Endodermal cell (in vitro differentiated cells): ENCODE measurements around the gene EXOC7. TPM values are rescaled to one million over a fixed set of nuclear protein-coding genes. Genes with fewer than 3 reads are reported as not detected.

Source experiments
- DNase-seq: peaks from one replicate; pipeline ENCODE4 v3.0.0-alpha.2; 2017
- H3K27ac ChIP-seq: 2 replicates; pipeline ENCODE4 v1.5.1; 2013; ENCODE audit warnings: mild to moderate bottlenecking, low read depth, low read length, moderate library complexity
- H3K27me3 ChIP-seq: 2 replicates; pipeline ENCODE4 v1.6.1; 2013; ENCODE audit warnings: mild to moderate bottlenecking, low read length, moderate library complexity; ENCODE audit not compliant: insufficient read depth, control insufficient read depth, poor library complexity, severe bottlenecking
- H3K36me3 ChIP-seq: 2 replicates; pipeline ENCODE4 v1.7.0; 2013; ENCODE audit warnings: mild to moderate bottlenecking, low read length, moderate library complexity; ENCODE audit not compliant: control insufficient read depth, insufficient read depth
- H3K4me1 ChIP-seq: one replicate; pipeline ENCODE4 v1.7.0; 2013; ENCODE audit warnings: low read length; ENCODE audit not compliant: control insufficient read depth, insufficient read depth
- H3K4me3 ChIP-seq: 2 replicates; pipeline ENCODE4 v1.5.1; 2013; ENCODE audit warnings: mild to moderate bottlenecking, low read length, moderate library complexity
- H3K9ac ChIP-seq: 2 replicates; pipeline ENCODE4 v1.6.1; 2013; ENCODE audit warnings: mild to moderate bottlenecking, low read length, moderate library complexity; ENCODE audit not compliant: poor library complexity, severe bottlenecking; ENCODE audit errors: extremely low read depth
- H3K9me3 ChIP-seq: 2 replicates; pipeline ENCODE4 v1.6.1; 2013; ENCODE audit warnings: mild to moderate bottlenecking, low read length, moderate library complexity; ENCODE audit not compliant: control insufficient read depth
- H3K27ac Mint-ChIP-seq: 2 replicates; pipeline ENCODE4 v1.8.0; 2020; ENCODE audit warnings: mixed read lengths
- H3K27me3 Mint-ChIP-seq: 2 replicates; pipeline ENCODE4 v1.8.0; 2021; ENCODE audit warnings: mild to moderate bottlenecking, mixed read lengths; ENCODE audit not compliant: insufficient read depth
- H3K36me3 Mint-ChIP-seq: 2 replicates; pipeline ENCODE4 v1.8.0; 2020; ENCODE audit warnings: low read depth, mixed read lengths
- H3K4me1 Mint-ChIP-seq: 2 replicates; pipeline ENCODE4 v1.8.0; 2020; ENCODE audit warnings: mixed read lengths
- H3K4me3 Mint-ChIP-seq: 2 replicates; pipeline ENCODE4 v1.8.0; 2020; ENCODE audit warnings: mild to moderate bottlenecking, moderate library complexity, mixed read lengths
- H3K9me3 Mint-ChIP-seq: 2 replicates; pipeline ENCODE4 v1.8.0; 2020; ENCODE audit warnings: mild to moderate bottlenecking, mixed read lengths
- CTCF ChIP-seq: fragments of 200-600 bp; sonication (generic); conservative IDR thresholded peaks from 2 replicates; pipeline ENCODE4 v1.5.0; 2021; ENCODE audit warnings: antibody characterized with exemption, mild to moderate bottlenecking
- WGBS, 2 experiments: methylation state at CpG; one replicate each; pipeline versions ENCODE4 v1.1.5 to v1.1.7; 2013; ENCODE audit warnings: missing lambda C conversion rate in 2 of 2, mixed read lengths in 1 of 2; ENCODE audit not compliant: insufficient coverage in 1 of 2, insufficient read length in 1 of 2; 5-methylcytosine and 5-hydroxymethylcytosine counted together
- total RNA-seq, 2 donors: library from RNA; stranded (reverse); fragmentation: NEBNext Ultra II Directional in 1 of 2; extraction: Animal tissue kit (Norgen Biotek cat#: 25700) in 1 of 2; gene quantifications; 2 replicates in 1 of 2; 3 replicates in 1 of 2; pipeline ENCODE4 v1.2.1, GENCODE V29; 2021

EXOC7 gene
- total RNA-seq, 2 donors from 2014 or later: 159 to 187 TPM

- Mint-ChIP-seq H3K9me3 (no peaks in the 10 kb centered on the region), H3K27me3 (peaks cover 68% of the 10 kb centered on the region), H3K36me3 (peaks cover 3% of the 10 kb centered on the region), H3K4me1 (peaks cover 41% of the 10 kb centered on the region), H3K4me3 (peak overlapping the region; percentile 40), H3K27ac (peak overlapping the region; percentile 81)
- DNase-seq: no peak
- no peak for TF ChIP-seq CTCF
- no peak overlapping the region for H3K4me3 ChIP-seq
- H3K27me3 ChIP-seq: peaks cover 29% of the 10 kb centered on the region
- WGBS, 2 experiments: 46 to 75% methylated on average over 4 to 20 of the region's 21 CpGs
- H3K9me3 ChIP-seq: no peaks in the 10 kb centered on the region
- H3K36me3 ChIP-seq: no peaks in the 10 kb centered on the region
- no peak overlapping the region for H3K27ac ChIP-seq
- H3K9ac ChIP-seq: no peak overlapping the region
- peaks cover 22% of the 10 kb centered on the region for H3K4me1 ChIP-seq
Measured at GRCh38 chr17:76131692-76132573, 28.3 kb upstream of the EXOC7 start.

- Mint-ChIP-seq H3K4me3 (peak overlapping the region; percentile 40), H3K27ac (no peak overlapping the region), H3K4me1 (peaks cover 35% of the 10 kb centered on the region), H3K36me3 (no peaks in the 10 kb centered on the region), H3K27me3 (peaks cover 66% of the 10 kb centered on the region), H3K9me3 (no peaks in the 10 kb centered on the region)
- TF ChIP-seq CTCF: no peak
- peak; percentile 72 for DNase-seq
- Histone ChIP-seq H3K36me3 (no peaks in the 10 kb centered on the region), H3K9ac (no peak overlapping the region), H3K9me3 (no peaks in the 10 kb centered on the region), H3K27ac (no peak overlapping the region), H3K4me1 (peaks cover 17% of the 10 kb centered on the region), H3K27me3 (peaks cover 22% of the 10 kb centered on the region), H3K4me3 (no peak overlapping the region)
- WGBS, 2 experiments: 75 to 76% methylated on average over 18 to 21 of the region's 21 CpGs
Measured at GRCh38 chr17:76131051-76131691, 27.6 kb upstream of the EXOC7 start.

- no peak overlapping the region for H3K27ac Mint-ChIP-seq
- no peaks in the 10 kb centered on the region for H3K36me3 Mint-ChIP-seq
- no peak for TF ChIP-seq CTCF
- no peaks in the 10 kb centered on the region for H3K9me3 Mint-ChIP-seq
- H3K27me3 Mint-ChIP-seq: peaks cover 60% of the 10 kb centered on the region
- H3K4me1 ChIP-seq: peaks cover 17% of the 10 kb centered on the region
- H3K4me3 Mint-ChIP-seq: peak overlapping the region; percentile 40
- no peak overlapping the region for H3K27ac ChIP-seq
- H3K4me1 Mint-ChIP-seq: peaks cover 31% of the 10 kb centered on the region
- DNase-seq: peak; percentile 69
- H3K9me3 ChIP-seq: no peaks in the 10 kb centered on the region
- WGBS, 2 experiments: 77 to 94% methylated on average over 6 to 13 of the region's 13 CpGs
- no peak overlapping the region for H3K9ac ChIP-seq
- no peaks in the 10 kb centered on the region for H3K36me3 ChIP-seq
- H3K4me3 ChIP-seq: no peak overlapping the region
- peaks cover 15% of the 10 kb centered on the region for H3K27me3 ChIP-seq
Measured at GRCh38 chr17:76130473-76130872, 26.9 kb upstream of the EXOC7 start.
